NCI-H2081 (cell line): Measurements from ENCODE around the gene OR1I1.

Source experiments
- DNase-seq, 2 experiments: peaks; one replicate each; lab custom pipeline; 2025; lab: John Stamatoyannopoulos, UW

OR1I1 gene

GRCh38 chr19:15098460-15098859 is 16.4 kb downstream of the OR1I1 start:
- DNase-seq: no peak

GRCh38 chr19:15099017-15099582 is 17.1 kb downstream of the OR1I1 start:
- no peak for DNase-seq

- peak; percentile 10 to 30 for DNase-seq
Observed at GRCh38 chr19:15101479-15102082, 19.6 kb downstream of the OR1I1 start.

- no peak for DNase-seq
Observed at GRCh38 chr19:15104003-15104402, 22.0 kb downstream of the OR1I1 start.

GRCh38 chr19:15104411-15104810 is 22.4 kb downstream of the OR1I1 start:
- DNase-seq: no peak

- no peak for DNase-seq
Observed at GRCh38 chr19:15105044-15105443, 23.0 kb downstream of the OR1I1 start.

GRCh38 chr19:15107061-15108010 is 25.3 kb downstream of the OR1I1 start, which contains the start of gene SYDE1:
TSS of gene SYDE1 (plus strand) at chr19:15107401. CDS start at chr19:15107434, 33 bp downstream.
- no peak for DNase-seq

- DNase-seq: no peak
Observed at GRCh38 chr19:15108145-15108844, 26.3 kb downstream of the OR1I1 start.

- no peak for DNase-seq
Observed at GRCh38 chr19:15108845-15109767, 27.1 kb downstream of the OR1I1 start.

GRCh38 chr19:15109768-15110417 is 27.9 kb downstream of the OR1I1 start:
- DNase-seq: no peak

GRCh38 chr19:15110418-15110815 is 28.4 kb downstream of the OR1I1 start:
- DNase-seq: no peak

GRCh38 chr19:15111758-15112157 is 29.7 kb downstream of the OR1I1 start:
- no peak for DNase-seq

GRCh38 chr19:15112385-15112784 is 30.4 kb downstream of the OR1I1 start:
- DNase-seq: no peak

GRCh38 chr19:15113245-15114152 is 31.5 kb downstream of the OR1I1 start:
- DNase-seq: no peak

GRCh38 chr19:15114153-15114540 is 32.1 kb downstream of the OR1I1 start:
- DNase-seq: no peak

- DNase-seq: no peak
Observed at GRCh38 chr19:15115080-15115479, 33.1 kb downstream of the OR1I1 start.

GRCh38 chr19:15115762-15116615 is 34.0 kb downstream of the OR1I1 start:
- DNase-seq: no peak

GRCh38 chr19:15116856-15117255 is 34.8 kb downstream of the OR1I1 start:
- no peak for DNase-seq

- no peak for DNase-seq
Observed at GRCh38 chr19:15118248-15118647, 36.2 kb downstream of the OR1I1 start.
